H1 (cell line): ENCODE data around the gene KCNJ9. TPM values are rescaled to one million over a fixed set of nuclear protein-coding genes. Genes with fewer than 3 reads are reported as not detected.

Experiments
- CTCF ChIA-PET: fragments of 300-600 bp; sonication (Branson Sonifier 250); formaldehyde crosslinking; loops from one replicate; lab custom pipeline; 2021; ENCODE audit not compliant: partially characterized antibody; lab: Charles Lee
- POLR2A ChIA-PET: fragments of 300-600 bp; sonication (Branson Sonifier 250); formaldehyde crosslinking; loops from one replicate; lab custom pipeline; 2021; ENCODE audit warnings: inconsistent platforms; ENCODE audit not compliant: partially characterized antibody; lab: Charles Lee
- DNase-seq, 2 experiments: peaks; one replicate each; pipeline versions ENCODE4 v3.0.0 to v3.0.0-alpha.2; 2010 to 2022; ENCODE audit warnings: low spot score in 2 of 2, low read depth in 1 of 2, mixed read lengths in 1 of 2
- FAIRE-seq: peaks from 2 replicates; lab custom pipeline; 2011; peaks lifted over from hg19 to GRCh38; lab: Jason Lieb, UNC
- H2AFZ ChIP-seq: 2 replicates; pipeline ENCODE4 v1.8.1; 2012; ENCODE audit warnings: low read length, inconsistent platforms
- H2AK5ac ChIP-seq: 2 replicates; pipeline ENCODE4 v1.6.1; 2013; ENCODE audit warnings: low read depth, low read length
- H2BK120ac ChIP-seq: replicated peaks from 2 replicates; pipeline ENCODE3; 2013; ENCODE audit warnings: low read depth, low read length, inconsistent platforms
- H2BK12ac ChIP-seq: 2 replicates; pipeline ENCODE4 v1.6.1; 2013; ENCODE audit warnings: low read depth, low read length
- H2BK15ac ChIP-seq: 2 replicates; pipeline ENCODE4 v1.6.1; 2013; ENCODE audit warnings: low read length
- H2BK20ac ChIP-seq: 2 replicates; pipeline ENCODE4 v1.6.1; 2013; ENCODE audit warnings: low read length
- H2BK5ac ChIP-seq: 2 replicates; pipeline ENCODE4 v1.6.1; 2013; ENCODE audit warnings: low read depth, low read length
- H3K14ac ChIP-seq: 2 replicates; pipeline ENCODE4 v1.6.1; 2013; ENCODE audit warnings: inconsistent platforms; ENCODE audit not compliant: insufficient read length
- H3K18ac ChIP-seq: 2 replicates; pipeline ENCODE4 v1.6.1; 2013; ENCODE audit warnings: low read length; ENCODE audit errors: extremely low read depth
- H3K23ac ChIP-seq: 2 replicates; pipeline ENCODE4 v1.6.1; 2013; ENCODE audit warnings: inconsistent platforms; ENCODE audit not compliant: insufficient read length
- H3K23me2 ChIP-seq: 2 replicates; pipeline ENCODE4 v1.6.1; 2013; ENCODE audit warnings: low read depth, low read length
- H3K27ac ChIP-seq: 2 replicates; pipeline ENCODE4 v1.6.1; 2011; ENCODE audit warnings: low read depth, low read length, inconsistent platforms
- H3K27me3 ChIP-seq, 4 experiments: replicated peaks in 1 of 4; 1 replicate in 1 of 4; 2 replicates in 3 of 4; pipeline versions ENCODE4 v1.6.1 to v1.8.1; 2011 to 2013; ENCODE audit warnings: low read length in 3 of 4, mild to moderate bottlenecking in 3 of 4, inconsistent platforms in 2 of 4, mixed read lengths in 2 of 4, moderate library complexity in 1 of 4; ENCODE audit not compliant: control insufficient read depth in 3 of 4, insufficient read depth in 3 of 4; ENCODE audit errors: extremely low read depth in 1 of 4
- H3K36me3 ChIP-seq, 4 experiments: 2 replicates each; pipeline versions ENCODE4 v1.6.1 to v1.8.1; 2011 to 2013; ENCODE audit warnings: mild to moderate bottlenecking in 4 of 4, low read length in 3 of 4, moderate library complexity in 2 of 4, control low read depth in 1 of 4, inconsistent platforms in 1 of 4; ENCODE audit not compliant: insufficient read depth in 4 of 4, control insufficient read depth in 2 of 4
- H3K4ac ChIP-seq: replicated peaks from 2 replicates; pipeline ENCODE3; 2013; ENCODE audit warnings: low read length, low read depth, mixed read lengths, inconsistent platforms; ENCODE audit not compliant: insufficient read length
- H3K4me1 ChIP-seq, 4 experiments: replicated peaks in 1 of 4; 1 replicate in 1 of 4; 2 replicates in 3 of 4; pipeline versions ENCODE4 v1.6.1 to v1.8.1; 2011 to 2013; ENCODE audit warnings: low read length in 3 of 4, inconsistent platforms in 2 of 4, mixed read lengths in 1 of 4; ENCODE audit not compliant: insufficient read depth in 4 of 4, control insufficient read depth in 3 of 4
- H3K4me2 ChIP-seq, 2 experiments: 2 replicates each; pipeline versions ENCODE4 v1.6.1 to v1.8.1; 2011 to 2013; ENCODE audit warnings: low read depth in 2 of 2, low read length in 2 of 2, control low read depth in 1 of 2, inconsistent platforms in 1 of 2, mild to moderate bottlenecking in 1 of 2; ENCODE audit not compliant: insufficient read depth in 1 of 2
- H3K4me3 ChIP-seq, 4 experiments: fragments of 200-600, 300-600 bp in 1 of 4; sonication (generic), shearing (Covaris generic), sonication (Bioruptor Twin) in 1 of 4; 2 replicates each; pipeline versions ENCODE4 v1.5.1 to v1.8.1; 2011 to 2016; ENCODE audit warnings: low read length in 4 of 4, low read depth in 3 of 4, control low read depth in 2 of 4, inconsistent platforms in 2 of 4, mild to moderate bottlenecking in 2 of 4, mixed read lengths in 1 of 4, moderate library complexity in 1 of 4; ENCODE audit not compliant: insufficient read depth in 2 of 4; ENCODE audit errors: extremely low read depth in 1 of 4
- H3K56ac ChIP-seq: replicated peaks from 2 replicates; pipeline ENCODE3; 2013; ENCODE audit warnings: low read depth, mild to moderate bottlenecking, mixed read lengths, low read length, inconsistent platforms; ENCODE audit not compliant: insufficient read length
- H3K79me1 ChIP-seq: 2 replicates; pipeline ENCODE4 v1.6.1; 2013; ENCODE audit warnings: low read depth, low read length, control low read depth
- H3K79me2 ChIP-seq, 2 experiments: 2 replicates each; pipeline versions ENCODE4 v1.6.1 to v1.8.1; 2012 to 2013; ENCODE audit warnings: low read length in 2 of 2, mild to moderate bottlenecking in 2 of 2, inconsistent platforms in 1 of 2; ENCODE audit not compliant: insufficient read depth in 2 of 2, control insufficient read depth in 1 of 2
- H3K9ac ChIP-seq, 4 experiments: replicated peaks in 1 of 4; 1 replicate in 1 of 4; 2 replicates in 3 of 4; pipeline versions ENCODE4 v1.6.1 to v1.8.1; 2011 to 2013; ENCODE audit warnings: low read depth in 3 of 4, low read length in 3 of 4, control low read depth in 2 of 4, mild to moderate bottlenecking in 2 of 4, moderate library complexity in 2 of 4, inconsistent platforms in 1 of 4; ENCODE audit errors: extremely low read depth in 1 of 4
- H3K9me3 ChIP-seq, 2 experiments: 2 replicates each; pipeline versions ENCODE4 v1.6.1 to v1.8.1; 2012 to 2013; ENCODE audit warnings: mild to moderate bottlenecking in 2 of 2, moderate library complexity in 2 of 2, control low read depth in 1 of 2, inconsistent platforms in 1 of 2, low read depth in 1 of 2, low read length in 1 of 2, mixed read lengths in 1 of 2; ENCODE audit not compliant: insufficient read depth in 2 of 2
- H4K20me1 ChIP-seq, 2 experiments: replicated peaks in 1 of 2; 2 replicates each; pipeline versions ENCODE3 to v1.8.1; 2011 to 2013; ENCODE audit warnings: inconsistent platforms in 2 of 2, low read length in 2 of 2, mild to moderate bottlenecking in 1 of 2; ENCODE audit not compliant: insufficient read depth in 2 of 2, control insufficient read depth in 1 of 2
- H4K5ac ChIP-seq: 2 replicates; pipeline ENCODE4 v1.6.1; 2013; ENCODE audit warnings: low read length, low read depth, mixed read lengths, inconsistent platforms; ENCODE audit not compliant: insufficient read length
- H4K8ac ChIP-seq: 2 replicates; pipeline ENCODE4 v1.8.0; 2013; ENCODE audit warnings: mild to moderate bottlenecking, moderate library complexity, low read length, inconsistent platforms; ENCODE audit not compliant: insufficient read depth; ENCODE audit errors: extremely low read depth
- H4K91ac ChIP-seq: replicated peaks from 2 replicates; pipeline ENCODE3; 2013; ENCODE audit warnings: low read length, mixed read lengths, inconsistent platforms; ENCODE audit not compliant: insufficient read length
- KDM4A ChIP-seq: IDR thresholded peaks from one replicate; pipeline ENCODE4 v1.7.1; 2012; ENCODE audit warnings: low read depth, mild to moderate bottlenecking, moderate library complexity, low read length, inconsistent platforms; ENCODE audit not compliant: severe bottlenecking
- SUZ12 ChIP-seq: fragments of 200-600 bp; sonication (generic); IDR thresholded peaks from 2 replicates; pipeline ENCODE4 v1.6.1; 2012; ENCODE audit warnings: mild to moderate bottlenecking, inconsistent platforms, low read length, moderate library complexity, mixed read lengths
- WGBS, 2 experiments: shearing (Covaris generic) in 1 of 2; methylation state at CpG; one replicate each; pipeline versions ENCODE4 v1.1.6 to v1.1.7; 2013 to 2015; ENCODE audit warnings: low lambda C conversion rate in 2 of 2, mixed read lengths in 2 of 2, inconsistent platforms in 1 of 2, low coverage in 1 of 2, missing lambda C conversion rate in 1 of 2; ENCODE audit not compliant: insufficient replicate concordance in 2 of 2, insufficient coverage in 1 of 2, insufficient read length in 1 of 2; ENCODE audit errors: extremely low coverage in 1 of 2, missing lambda C conversion rate in 1 of 2; 5-methylcytosine and 5-hydroxymethylcytosine counted together
- polyA plus RNA-seq, 7 experiments: library from polyadenylated mRNA; depleted of rRNA in 3 of 7; stranded (reverse) in 5 of 7; unstranded in 2 of 7; fragments of >200 nt in 5 of 7; fragments of 200-250 nt in 2 of 7; gene quantifications; 1 replicate in 5 of 7; 2 replicates in 1 of 7; 4 replicates in 1 of 7; pipeline versions ENCODE4 v1.2.1 to v1.2.3, GENCODE V29; 2011 to 2013; ENCODE audit warnings: missing spikeins in 2 of 7, mixed read lengths in 2 of 7
- total RNA-seq: library from RNA; stranded (reverse); fragmentation: NEBNext Ultra II Directional; extraction: Animal tissue kit (Norgen Biotek cat#: 25700); gene quantifications from 2 replicates; pipeline ENCODE4 v1.2.1, GENCODE V29; 2021

The KCNJ9 gene
- total and polyA plus RNA-seq, 2 of the 8 experiments (the other 6 are each of a cell fraction or from before 2014, with no cell fraction given) = 0.02 to 0.13 TPM

- no peak overlapping the region for H3K4me2 ChIP-seq
- CTCF ChIA-PET = interaction anchor here (1.1 to 13.8 kb wide), 11 partner anchors 15 to 164 kb away, joined by 3 to 141 read pairs (median 7); partner anchors contain the start of gene ATP1A2
- WGBS, 2 experiments = 86% methylated on average over 7 of the region's 7 CpGs; no CpG with 5 or more reads in 1 of the 2 experiments
Observed at GRCh38 chr1:160127865-160128523, 46.7 kb downstream of the KCNJ9 start.

More at GRCh38 chr1:160127865-160128523, 46.7 kb downstream of the KCNJ9 start:
- Histone ChIP-seq H3K18ac (no peak overlapping the region), H2AK5ac (no peak overlapping the region), H4K20me1 (no peaks in the 10 kb centered on the region), H2BK5ac (no peak overlapping the region), H2BK15ac (no peak overlapping the region), H3K23me2 (no peaks in the 10 kb centered on the region), H3K14ac (no peak overlapping the region), H3K9ac (no peak overlapping the region), H3K79me2 (no peaks in the 10 kb centered on the region), H3K4me3 (no peak overlapping the region), H3K36me3 (peaks cover 12 to 63% (median 57%) of the 10 kb centered on the region in 4 experiments; a peak in 7 of 8 replicates), H3K4ac (no peak overlapping the region), H2BK12ac (no peak overlapping the region), H4K8ac (no peak overlapping the region), H2BK20ac (no peak overlapping the region), H3K27me3 (no peaks in the 10 kb centered on the region), H4K91ac (no peak overlapping the region), H3K27ac (no peak overlapping the region), H3K4me1 (peaks cover 0 to 6% (median 0%) of the 10 kb centered on the region in 4 experiments; a peak in 2 of 7 replicates), H4K5ac (no peak overlapping the region), H2AFZ (no peak overlapping the region), H3K79me1 (peaks cover 1% of the 10 kb centered on the region; the same call in 1 of the 2 replicates), H3K56ac (no peak overlapping the region), H3K9me3 (no peaks in the 10 kb centered on the region), H2BK120ac (no peak overlapping the region), H3K23ac (no peak overlapping the region)
- TF ChIP-seq KDM4A = no peak
- TF ChIP-seq SUZ12 = no peak
- no peak for DNase-seq
- POLR2A ChIA-PET = interaction anchor here (1.0 to 8.1 kb wide), 6 partner anchors 9 to 32 kb away, joined by 3 to 56 read pairs (median 4); no protein-coding TSS in a partner anchor
- FAIRE-seq = no peak
